CD8-positive, alpha-beta memory T cell (primary cell): ENCODE data around the gene DYSF. TPM values are rescaled to one million over a fixed set of nuclear protein-coding genes. Genes with fewer than 3 reads are reported as not detected.

ENCODE experiments used
- CTCF ChIA-PET: fragments of 350-600 bp; sonication (Branson Sonifier 250); formaldehyde crosslinking; loops from one replicate; lab custom pipeline; 2021; ENCODE audit warnings: antibody characterized with exemption; lab: Charles Lee
- POLR2A ChIA-PET: fragments of 350-600 bp; sonication (Branson Sonifier 250); formaldehyde crosslinking; loops from one replicate; lab custom pipeline; 2021; ENCODE audit warnings: antibody characterized with exemption; lab: Charles Lee
- DNase-seq, 5 donors: peaks; one replicate each; pipeline versions ENCODE4 v3.0.0 to v3.0.0-alpha.2; 2020 to 2022; ENCODE audit warnings: mixed read lengths in 1 of 5
- H3K27ac ChIP-seq: one replicate; pipeline ENCODE4 v1.7.0; 2013; ENCODE audit warnings: low read depth, mild to moderate bottlenecking, low read length, moderate library complexity
- H3K27me3 ChIP-seq: 2 replicates; pipeline ENCODE4 v1.7.0; 2013; ENCODE audit warnings: low read length, mild to moderate bottlenecking; ENCODE audit not compliant: insufficient read depth, poor library complexity, severe bottlenecking
- H3K36me3 ChIP-seq: 2 replicates; pipeline ENCODE4 v1.7.0; 2013; ENCODE audit warnings: mild to moderate bottlenecking, low read length, moderate library complexity; ENCODE audit not compliant: insufficient read depth
- H3K4me1 ChIP-seq: 2 replicates; pipeline ENCODE4 v1.7.0; 2013; ENCODE audit warnings: mild to moderate bottlenecking, low read length, moderate library complexity; ENCODE audit not compliant: insufficient read depth
- H3K4me3 ChIP-seq: 2 replicates; pipeline ENCODE4 v1.7.0; 2013; ENCODE audit warnings: mild to moderate bottlenecking, low read length
- H3K9me3 ChIP-seq: 2 replicates; pipeline ENCODE4 v1.7.0; 2013; ENCODE audit warnings: mild to moderate bottlenecking, low read length
- H3K27ac Mint-ChIP-seq, 8 donors: one replicate each; pipeline ENCODE4 v1.8.0; 2020 to 2021; ENCODE audit warnings: mixed read lengths in 8 of 8, mild to moderate bottlenecking in 6 of 8, inconsistent platforms in 3 of 8, moderate library complexity in 3 of 8
- H3K27me3 Mint-ChIP-seq, 2 donors: one replicate each; pipeline ENCODE4 v1.8.0; 2020 to 2021; ENCODE audit warnings: mixed read lengths in 2 of 2, mild to moderate bottlenecking in 1 of 2, moderate library complexity in 1 of 2
- H3K36me3 Mint-ChIP-seq, 3 donors: one replicate each; pipeline ENCODE4 v1.8.0; 2020 to 2021; ENCODE audit warnings: mixed read lengths in 3 of 3, inconsistent platforms in 1 of 3, mild to moderate bottlenecking in 1 of 3
- H3K4me1 Mint-ChIP-seq, 3 donors: one replicate each; pipeline ENCODE4 v1.8.0; 2020 to 2021; ENCODE audit warnings: mixed read lengths in 3 of 3, inconsistent platforms in 1 of 3, mild to moderate bottlenecking in 1 of 3
- H3K4me3 Mint-ChIP-seq, 7 donors: one replicate each; pipeline ENCODE4 v1.8.0; 2020 to 2021; ENCODE audit warnings: mixed read lengths in 7 of 7, mild to moderate bottlenecking in 6 of 7, moderate library complexity in 4 of 7, inconsistent platforms in 2 of 7
- H3K9me3 Mint-ChIP-seq, 5 donors: one replicate each; pipeline ENCODE4 v1.8.0; 2020 to 2022; ENCODE audit warnings: mixed read lengths in 5 of 5, mild to moderate bottlenecking in 3 of 5, moderate library complexity in 2 of 5, inconsistent platforms in 1 of 5
- polyA plus RNA-seq: library from polyadenylated mRNA; unstranded; fragments of 300-500 nt; fragmentation: Illumina TruSeq; gene quantifications from one replicate; pipeline ENCODE4 v1.2.3, GENCODE V29; 2021
- total RNA-seq, 2 experiments: library from RNA; stranded (reverse); gene quantifications; one replicate each; pipeline ENCODE4 v1.2.3, GENCODE V29; 2021

Gene DYSF
- total and polyA plus RNA-seq, 3 experiments from 2014 or later = 3.6 to 4.8 (median 3.9) TPM

GRCh38 chr2:71536226-71536671 lies 82.9 kb downstream of the DYSF start:
- H3K27ac Mint-ChIP-seq = no peak overlapping the region
- peaks cover 8 to 10% of the 10 kb centered on the region in 2 donors for H3K27me3 Mint-ChIP-seq
- ChIA-PET POLR2A (interaction anchor here (0.8 kb wide), 1 partner anchor 613 kb away, joined by 4 read pairs; no protein-coding TSS in a partner anchor), CTCF (interaction anchor here (0.8 to 2.0 kb wide), 2 partner anchors 8 to 10 kb away, joined by 3 to 11 read pairs; no protein-coding TSS in a partner anchor)
- H3K27me3 ChIP-seq = no peaks in the 10 kb centered on the region
- H3K4me3 Mint-ChIP-seq = no peak overlapping the region
- DNase-seq = peak in 1 of 5 donors; percentile 23
- no peaks in the 10 kb centered on the region for H3K4me1 ChIP-seq
- H3K4me3 ChIP-seq = no peak overlapping the region
- no peaks in the 10 kb centered on the region for H3K9me3 Mint-ChIP-seq
- no peaks in the 10 kb centered on the region for H3K9me3 ChIP-seq
- H3K27ac ChIP-seq = no peak overlapping the region
- peaks cover 0 to 9% (median 5%) of the 10 kb centered on the region in 3 donors for H3K4me1 Mint-ChIP-seq
- H3K36me3 Mint-ChIP-seq = no peaks in the 10 kb centered on the region
- no peaks in the 10 kb centered on the region for H3K36me3 ChIP-seq

- Histone ChIP-seq H3K4me3 (no peak overlapping the region), H3K27me3 (no peaks in the 10 kb centered on the region), H3K4me1 (no peaks in the 10 kb centered on the region), H3K9me3 (no peaks in the 10 kb centered on the region), H3K27ac (no peak overlapping the region), H3K36me3 (no peaks in the 10 kb centered on the region)
- Mint-ChIP-seq H3K4me1 (peaks cover 0 to 9% (median 5%) of the 10 kb centered on the region in 3 donors), H3K27me3 (peaks cover 4 to 6% of the 10 kb centered on the region in 2 donors), H3K4me3 (no peak overlapping the region), H3K9me3 (no peaks in the 10 kb centered on the region), H3K27ac (peak overlapping the region in 2 of 8 donors; percentile 76 to 94), H3K36me3 (no peaks in the 10 kb centered on the region)
- DNase-seq = peak in 1 of 5 donors; percentile 24
- ChIA-PET CTCF (interaction anchor here (1.0 to 1.7 kb wide), 2 partner anchors 13 to 239 kb away, joined by 3 to 6 read pairs; no protein-coding TSS in a partner anchor), POLR2A (no interaction called here)
These were observed 84.9 kb downstream of the DYSF start for GRCh38 chr2:71538241-71538640.

- peak overlapping the region; percentile 9 to 94 (median 48) for H3K27ac Mint-ChIP-seq
- Histone ChIP-seq H3K36me3 (no peaks in the 10 kb centered on the region), H3K27me3 (no peaks in the 10 kb centered on the region), H3K4me1 (no peaks in the 10 kb centered on the region), H3K4me3 (no peak overlapping the region), H3K9me3 (no peaks in the 10 kb centered on the region), H3K27ac (no peak overlapping the region)
- H3K9me3 Mint-ChIP-seq = no peaks in the 10 kb centered on the region
- H3K36me3 Mint-ChIP-seq = no peaks in the 10 kb centered on the region
- DNase-seq = peak in 3 of 5 donors; percentile 8 to 59 (median 13)
- H3K27me3 Mint-ChIP-seq = peaks cover 4 to 5% of the 10 kb centered on the region in 2 donors
- ChIA-PET CTCF (interaction anchor here (1.0 to 1.7 kb wide), 2 partner anchors 13 to 239 kb away, joined by 3 to 6 read pairs; no protein-coding TSS in a partner anchor), POLR2A (no interaction called here)
- peaks cover 0 to 9% (median 5%) of the 10 kb centered on the region in 3 donors for H3K4me1 Mint-ChIP-seq
- H3K4me3 Mint-ChIP-seq = peak overlapping the region in 5 of 7 donors; percentile 17 to 74 (median 52)
These were observed 85.4 kb downstream of the DYSF start for GRCh38 chr2:71538656-71539265.

- Histone ChIP-seq H3K27me3 (no peaks in the 10 kb centered on the region), H3K27ac (no peak overlapping the region), H3K4me1 (peaks cover 4% of the 10 kb centered on the region), H3K36me3 (no peaks in the 10 kb centered on the region), H3K4me3 (no peak overlapping the region), H3K9me3 (no peaks in the 10 kb centered on the region)
- no peak for DNase-seq
- ChIA-PET POLR2A (no interaction called here), CTCF (interaction anchor here (1.9 kb wide), 1 partner anchor 11 kb away, joined by 7 read pairs; no protein-coding TSS in a partner anchor)
- Mint-ChIP-seq H3K4me3 (no peak overlapping the region), H3K27me3 (peaks cover 11 to 15% of the 10 kb centered on the region in 2 donors), H3K27ac (peak overlapping the region in 1 of 8 donors; percentile 85), H3K4me1 (peaks cover 12 to 21% (median 15%) of the 10 kb centered on the region in 3 donors), H3K36me3 (peaks cover 0 to 2% (median 0%) of the 10 kb centered on the region in 3 donors), H3K9me3 (peaks cover 0 to 4% (median 0%) of the 10 kb centered on the region in 5 donors)
These were observed 87.5 kb downstream of the DYSF start for GRCh38 chr2:71540818-71541217.

GRCh38 chr2:71544919-71545571 lies 91.7 kb downstream of the DYSF start:
- peaks cover 0 to 4% (median 0%) of the 10 kb centered on the region in 5 donors for H3K9me3 Mint-ChIP-seq
- Histone ChIP-seq H3K4me1 (peaks cover 5% of the 10 kb centered on the region), H3K9me3 (no peaks in the 10 kb centered on the region), H3K36me3 (no peaks in the 10 kb centered on the region), H3K27ac (no peak overlapping the region), H3K27me3 (no peaks in the 10 kb centered on the region), H3K4me3 (peak overlapping the region; percentile 32)
- H3K27me3 Mint-ChIP-seq = peaks cover 16 to 21% of the 10 kb centered on the region in 2 donors
- CTCF ChIA-PET = interaction anchor here (1.1 to 2.6 kb wide), 4 partner anchors 8 to 605 kb away, joined by 3 to 11 read pairs (median 4); no protein-coding TSS in a partner anchor
- H3K36me3 Mint-ChIP-seq = peaks cover 0 to 2% (median 0%) of the 10 kb centered on the region in 3 donors
- peaks cover 12 to 17% (median 17%) of the 10 kb centered on the region in 3 donors for H3K4me1 Mint-ChIP-seq
- POLR2A ChIA-PET = no interaction called here
- H3K4me3 Mint-ChIP-seq = peak overlapping the region in 6 of 7 donors; percentile 60 to 81 (median 74)
- peak overlapping the region in 5 of 8 donors; percentile 17 to 77 (median 46) for H3K27ac Mint-ChIP-seq
- peak in 1 of 5 donors; percentile 13 for DNase-seq

GRCh38 chr2:71545572-71546274 lies 92.4 kb downstream of the DYSF start:
- Histone ChIP-seq H3K9me3 (no peaks in the 10 kb centered on the region), H3K27ac (no peak overlapping the region), H3K27me3 (no peaks in the 10 kb centered on the region), H3K36me3 (no peaks in the 10 kb centered on the region), H3K4me3 (peak overlapping the region; percentile 32), H3K4me1 (peaks cover 5% of the 10 kb centered on the region)
- peak in 4 of 5 donors; percentile 11 to 58 (median 30) for DNase-seq
- H3K4me3 Mint-ChIP-seq = peak overlapping the region in 6 of 7 donors; percentile 60 to 81 (median 74)
- peaks cover 16 to 21% of the 10 kb centered on the region in 2 donors for H3K27me3 Mint-ChIP-seq
- H3K27ac Mint-ChIP-seq = peak overlapping the region in 5 of 8 donors; percentile 15 to 77 (median 46)
- peaks cover 12 to 17% (median 17%) of the 10 kb centered on the region in 3 donors for H3K4me1 Mint-ChIP-seq
- ChIA-PET CTCF (interaction anchor here (1.2 to 2.6 kb wide), 3 partner anchors 10 to 605 kb away, joined by 4 to 11 read pairs (median 5); no protein-coding TSS in a partner anchor), POLR2A (no interaction called here)
- H3K36me3 Mint-ChIP-seq = peaks cover 0 to 2% (median 0%) of the 10 kb centered on the region in 3 donors
- H3K9me3 Mint-ChIP-seq = peaks cover 0 to 4% (median 0%) of the 10 kb centered on the region in 5 donors

DNA sequence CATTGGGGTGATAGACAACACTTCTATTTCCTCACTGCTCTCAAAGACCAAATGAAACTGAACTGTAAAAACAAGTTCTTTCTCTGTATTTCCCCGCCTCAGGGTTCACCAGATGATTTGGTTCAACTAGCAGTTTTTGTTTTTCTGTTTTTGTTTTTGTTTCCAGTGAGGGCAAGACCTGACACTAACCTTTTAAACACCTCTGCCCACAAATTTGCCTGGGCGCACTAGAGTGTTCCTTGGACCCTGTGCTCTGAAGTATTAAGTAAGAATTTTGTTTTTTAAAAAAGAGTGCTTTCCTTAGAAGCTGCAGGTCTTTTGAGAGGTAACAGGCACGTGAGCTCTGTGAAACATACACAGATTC lies 92.9 kb downstream of the DYSF start:
- CTCF ChIA-PET = interaction anchor here (1.2 to 2.6 kb wide), 3 partner anchors 10 to 604 kb away, joined by 5 to 11 read pairs (median 8); no protein-coding TSS in a partner anchor
- Mint-ChIP-seq H3K27ac (no peak overlapping the region), H3K36me3 (peaks cover 0 to 2% (median 0%) of the 10 kb centered on the region in 3 donors), H3K27me3 (peaks cover 16 to 21% of the 10 kb centered on the region in 2 donors), H3K9me3 (peaks cover 0 to 4% (median 0%) of the 10 kb centered on the region in 5 donors), H3K4me1 (peaks cover 12 to 17% (median 17%) of the 10 kb centered on the region in 3 donors), H3K4me3 (peak overlapping the region in 1 of 7 donors; percentile 23)
- Histone ChIP-seq H3K36me3 (no peaks in the 10 kb centered on the region), H3K4me1 (peaks cover 5% of the 10 kb centered on the region), H3K4me3 (no peak overlapping the region), H3K27me3 (no peaks in the 10 kb centered on the region), H3K9me3 (no peaks in the 10 kb centered on the region), H3K27ac (no peak overlapping the region)
- DNase-seq = peak in 1 of 5 donors; percentile 1
- POLR2A ChIA-PET = no interaction called here
